Mammary epithelial cell (primary cell): ENCODE data around the gene SLC16A10.

ENCODE experiments used
- CTCF ChIP-seq, 2 donors: IDR thresholded peaks in 1 of 2; conservative IDR thresholded peaks in 1 of 2; 2 replicates each; pipeline ENCODE4 v1.5.1; 2011 to 2012; ENCODE audit warnings: inconsistent platforms in 2 of 2, low read length in 2 of 2, mild to moderate bottlenecking in 2 of 2, control low read depth in 1 of 2, low read depth in 1 of 2; ENCODE audit not compliant: insufficient read depth in 1 of 2; ENCODE audit errors: extremely low read depth in 1 of 2
- EZH2 ChIP-seq: IDR thresholded peaks from 2 replicates; pipeline ENCODE4 v1.6.1; 2012; ENCODE audit warnings: low read length, inconsistent platforms, borderline replicate concordance

DNA sequence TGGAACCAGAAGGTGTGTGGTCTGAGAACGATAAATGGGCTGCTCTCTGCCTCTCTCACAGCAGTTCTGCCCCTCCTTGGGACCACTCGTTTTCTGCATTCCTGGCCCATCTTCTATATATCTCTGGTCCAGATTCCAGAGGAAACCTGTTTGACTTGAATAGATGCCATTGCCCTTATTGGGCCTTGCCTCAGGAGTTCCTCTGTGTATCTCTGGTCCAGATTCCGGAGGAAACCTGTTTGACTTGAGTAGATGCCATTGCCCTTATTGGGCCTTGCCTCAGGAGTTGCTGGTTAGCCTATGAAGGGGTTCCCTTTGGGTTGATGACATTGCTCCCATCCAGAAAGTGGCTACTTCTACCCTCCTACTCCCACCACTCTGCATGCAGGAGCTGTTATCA is 189.4 kb downstream of the SLC16A10 start:
- no peak for TF ChIP-seq CTCF (conservative IDR thresholded peaks at IDR 0.05 in 1 of 2, IDR thresholded peaks at IDR 0.05 in 1 of 2; ENCODE audit: extremely low read depth in 1 of 2, insufficient read depth in 1 of 2, low read depth in 1 of 2, low read length in 2 of 2)
- no peak for TF ChIP-seq EZH2
